Activated T-cell treated with anti-CD3 and anti-CD28 coated beads for 1 hour (primary cell): Measurements from ENCODE around the gene IGF1R.

Experiments used
- DNase-seq: peaks from one replicate; pipeline ENCODE4 v3.0.0-alpha.2; 2020; ENCODE audit warnings: low read depth

The IGF1R gene

GRCh38 chr15:98887976-98888375 is 239.6 kb downstream of the IGF1R start:
- no peak for DNase-seq

- DNase-seq: no peak
These were observed 240.6 kb downstream of the IGF1R start for GRCh38 chr15:98888820-98889479.

GRCh38 chr15:98889930-98890695 is 241.8 kb downstream of the IGF1R start:
- DNase-seq: no peak

GRCh38 chr15:98891301-98891700 is 243.0 kb downstream of the IGF1R start:
- DNase-seq: no peak

GRCh38 chr15:98893401-98893800 is 245.1 kb downstream of the IGF1R start:
- no peak for DNase-seq

- DNase-seq: no peak
These were observed 246.0 kb downstream of the IGF1R start for GRCh38 chr15:98894312-98894711.

GRCh38 chr15:98896002-98896721 is 247.8 kb downstream of the IGF1R start:
- no peak for DNase-seq

GRCh38 chr15:98896802-98897732 is 248.7 kb downstream of the IGF1R start:
- DNase-seq: no peak

GRCh38 chr15:98898122-98898521 is 249.8 kb downstream of the IGF1R start:
- DNase-seq: no peak

GRCh38 chr15:98899272-98900021 is 251.1 kb downstream of the IGF1R start:
- DNase-seq: no peak

- no peak for DNase-seq
These were observed 252.0 kb downstream of the IGF1R start for GRCh38 chr15:98900356-98900755.

- DNase-seq: no peak
These were observed 253.2 kb downstream of the IGF1R start for GRCh38 chr15:98901434-98902072.

GRCh38 chr15:98902931-98903330 is 254.6 kb downstream of the IGF1R start:
- no peak for DNase-seq

GRCh38 chr15:98903377-98904018 is 255.2 kb downstream of the IGF1R start:
- DNase-seq: no peak

GRCh38 chr15:98904544-98904943 is 256.2 kb downstream of the IGF1R start:
- DNase-seq: no peak

- DNase-seq: no peak
These were observed 257.8 kb downstream of the IGF1R start for GRCh38 chr15:98905963-98906711.

GRCh38 chr15:98906712-98907083 is 258.4 kb downstream of the IGF1R start:
- DNase-seq: no peak

GRCh38 chr15:98907927-98908471 is 259.7 kb downstream of the IGF1R start:
- no peak for DNase-seq
